Osteoblast (primary cell): Measurements from ENCODE around the gene ACAD11. TPM values are rescaled to one million over a fixed set of nuclear protein-coding genes. Genes with fewer than 3 reads are reported as not detected.

Source experiments
- DNase-seq: peaks from one replicate; pipeline ENCODE4 v3.0.0; 2011; ENCODE audit warnings: low spot score, mixed read lengths; ENCODE audit not compliant: insufficient read length; ENCODE audit errors: missing footprints
- H2AFZ ChIP-seq: 2 replicates; pipeline ENCODE4 v1.6.0; 2011; ENCODE audit warnings: mild to moderate bottlenecking, low read length
- H3K27ac ChIP-seq: 2 replicates; pipeline ENCODE4 v1.5.1; 2011; ENCODE audit warnings: mild to moderate bottlenecking, low read depth, low read length, moderate library complexity
- H3K27me3 ChIP-seq: 2 replicates; pipeline ENCODE4 v1.6.0; 2012; ENCODE audit warnings: mild to moderate bottlenecking, control low read depth, inconsistent platforms, low read length, moderate library complexity; ENCODE audit not compliant: insufficient read depth
- H3K36me3 ChIP-seq: 2 replicates; pipeline ENCODE4 v1.5.1; 2011; ENCODE audit warnings: mild to moderate bottlenecking, low read length, control low read depth, moderate library complexity; ENCODE audit not compliant: insufficient read depth
- H3K4me1 ChIP-seq: 2 replicates; pipeline ENCODE4 v1.5.1; 2011; ENCODE audit warnings: mild to moderate bottlenecking, low read length, control low read depth, moderate library complexity; ENCODE audit not compliant: insufficient read depth
- H3K4me2 ChIP-seq: 2 replicates; pipeline ENCODE4 v1.6.0; 2011; ENCODE audit warnings: mild to moderate bottlenecking, low read length; ENCODE audit not compliant: insufficient read depth
- H3K4me3 ChIP-seq: fragments of 200-600 bp; sonication (generic); 3 replicates; pipeline ENCODE4 v1.5.1; 2012; ENCODE audit warnings: mild to moderate bottlenecking, low read length, inconsistent platforms; ENCODE audit not compliant: insufficient read depth
- H3K79me2 ChIP-seq: 2 replicates; pipeline ENCODE4 v1.6.0; 2012; ENCODE audit warnings: mild to moderate bottlenecking, low read length, control low read depth, inconsistent platforms; ENCODE audit not compliant: insufficient read depth
- H3K9me3 ChIP-seq: 2 replicates; pipeline ENCODE4 v1.5.1; 2011; ENCODE audit warnings: low read depth, low read length, control low read depth
- H4K20me1 ChIP-seq: 2 replicates; pipeline ENCODE4 v1.6.0; 2012; ENCODE audit warnings: mild to moderate bottlenecking, low read length, control low read depth; ENCODE audit not compliant: insufficient read depth
- CTCF ChIP-seq: IDR thresholded peaks from 2 replicates; pipeline ENCODE4 v1.5.1; 2011; ENCODE audit warnings: mild to moderate bottlenecking, low read depth, low read length, moderate library complexity; ENCODE audit errors: extremely low read depth
- total RNA-seq: library from RNA; depleted of rRNA; stranded (reverse); fragments of >200 nt; gene quantifications from 2 replicates; pipeline ENCODE4 v1.2.3, GENCODE V29; 2012

Gene ACAD11
- total RNA-seq = 30.1 and 31.1 TPM in 2 replicates

GRCh38 chr3:132659365-132660051 lies at the start of gene ACAD11:
Gene ACAD11 (minus strand): TSS chr3:132659809. CDS start chr3:132659751, 58 bp downstream.
- Histone ChIP-seq H3K4me3 (peak within 1 kb of the TSS; percentile 95), H3K4me1 (peaks cover 17% of the 10 kb centered on the region), H3K9me3 (no peaks in the 10 kb centered on the region), H4K20me1 (peaks cover 1% of the 10 kb centered on the region), H2AFZ (peak within 1 kb of the TSS; percentile 98), H3K4me2 (peak within 1 kb of the TSS; percentile 99), H3K79me2 (peaks cover 70% of the 10 kb centered on the region), H3K36me3 (no peaks in the 10 kb centered on the region), H3K27ac (peak within 1 kb of the TSS; percentile 96), H3K27me3 (no peaks in the 10 kb centered on the region)
- peak; percentile 75 for TF ChIP-seq CTCF
- DNase-seq = peak; percentile 94

GRCh38 chr3:132703733-132704132 lies 44.1 kb upstream of the ACAD11 start:
- H3K79me2 ChIP-seq = no peaks in the 10 kb centered on the region
- no peak for DNase-seq
- no peak overlapping the region for H3K4me2 ChIP-seq
- no peaks in the 10 kb centered on the region for H3K4me1 ChIP-seq
- TF ChIP-seq CTCF = no peak
- H2AFZ ChIP-seq = no peak overlapping the region
- no peaks in the 10 kb centered on the region for H3K27me3 ChIP-seq
- no peaks in the 10 kb centered on the region for H4K20me1 ChIP-seq
- no peak overlapping the region for H3K27ac ChIP-seq
- H3K36me3 ChIP-seq = peaks cover 58% of the 10 kb centered on the region
- no peaks in the 10 kb centered on the region for H3K9me3 ChIP-seq
- H3K4me3 ChIP-seq = no peak overlapping the region

DNA sequence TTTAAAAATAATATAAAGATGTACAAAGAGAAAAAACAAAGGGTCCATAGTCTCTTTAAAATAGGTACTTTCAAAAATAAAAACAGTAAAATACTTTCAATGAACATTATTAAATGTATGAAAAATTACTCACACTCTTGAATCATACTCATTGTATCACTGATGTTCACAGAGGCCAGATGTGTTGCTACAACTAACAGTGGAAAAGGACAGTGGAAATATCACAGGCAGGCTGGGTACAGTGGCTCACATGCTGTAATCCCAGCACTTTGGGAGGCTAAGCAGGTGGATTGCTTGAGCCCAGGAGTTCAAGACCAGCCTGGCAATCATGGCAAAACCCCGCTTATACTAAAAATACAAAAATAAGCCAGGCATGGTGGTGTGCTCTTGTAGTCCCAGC lies 35.8 kb upstream of the ACAD11 start:
- peak; percentile 68 for DNase-seq
- no peak for TF ChIP-seq CTCF
- no peaks in the 10 kb centered on the region for H4K20me1 ChIP-seq
- peaks cover 53% of the 10 kb centered on the region for H3K36me3 ChIP-seq
- H3K4me1 ChIP-seq = no peaks in the 10 kb centered on the region
- no peaks in the 10 kb centered on the region for H3K27me3 ChIP-seq
- no peak overlapping the region for H3K4me3 ChIP-seq
- H2AFZ ChIP-seq = no peak overlapping the region
- H3K9me3 ChIP-seq = no peaks in the 10 kb centered on the region
- H3K79me2 ChIP-seq = no peaks in the 10 kb centered on the region
- no peak overlapping the region for H3K4me2 ChIP-seq
- H3K27ac ChIP-seq = no peak overlapping the region

GRCh38 chr3:132694991-132695390 lies 35.4 kb upstream of the ACAD11 start:
- no peak for DNase-seq
- H2AFZ ChIP-seq = no peak overlapping the region
- H3K79me2 ChIP-seq = no peaks in the 10 kb centered on the region
- no peak for TF ChIP-seq CTCF
- H4K20me1 ChIP-seq = no peaks in the 10 kb centered on the region
- peaks cover 53% of the 10 kb centered on the region for H3K36me3 ChIP-seq
- H3K9me3 ChIP-seq = no peaks in the 10 kb centered on the region
- no peaks in the 10 kb centered on the region for H3K4me1 ChIP-seq
- H3K27me3 ChIP-seq = no peaks in the 10 kb centered on the region
- H3K4me2 ChIP-seq = no peak overlapping the region
- no peak overlapping the region for H3K27ac ChIP-seq
- no peak overlapping the region for H3K4me3 ChIP-seq
